ENCODE results near the gene TMEM120B. TPM values are rescaled to one million over a fixed set of nuclear protein-coding genes. Genes with fewer than 3 reads are reported as not detected.
A peak's percentile ranks its signal among the peaks of the same experiment; 100 is the strongest.

The TMEM120B gene
- total RNA-seq, 2 experiments from 2014 or later, result 7.6 to 8.2 TPM

- Mint-ChIP-seq H3K4me1 (ENCODE audit: low read depth) (peaks cover 29% of the 10 kb centered on the region), H3K9me3 (ENCODE audit: insufficient read depth) (no peaks in the 10 kb centered on the region), H3K4me3 (peak overlapping the region; percentile 91), H3K36me3 (ENCODE audit: low read depth) (peaks cover 44% of the 10 kb centered on the region), H3K27me3 (ENCODE audit: low read depth) (no peaks in the 10 kb centered on the region), H3K27ac (peak overlapping the region; percentile 98)
- CTCF ChIA-PET, result interaction anchor here (1.0 to 26.5 kb wide), 9 partner anchors 5 to 132 kb away, joined by 3 to 956 read pairs (median 7); partner anchors contain the start of genes PSMD9, RHOF, SETD1B and TMEM120B
- ATAC-seq (peak; percentile 12), DNase-seq (peak; percentile 79)
- POLR2A ChIA-PET, result interaction anchor here (0.6 to 26.9 kb wide), 9 partner anchors 4 to 473 kb away, joined by 3 to 543 read pairs (median 4); partner anchors contain the start of genes ORAI1, RHOF, SETD1B and TMEM120B
Observed at GRCh38 chr12:121800694-121801594, 88.4 kb downstream of the TMEM120B start.

- peaks cover 33% of the 10 kb centered on the region for H3K4me1 Mint-ChIP-seq (ENCODE audit: low read depth)
- H3K36me3 Mint-ChIP-seq (ENCODE audit: low read depth), result peaks cover 50% of the 10 kb centered on the region
- no peaks in the 10 kb centered on the region for H3K9me3 Mint-ChIP-seq (ENCODE audit: insufficient read depth)
- H3K27me3 Mint-ChIP-seq (ENCODE audit: low read depth), result no peaks in the 10 kb centered on the region
- no peak for ATAC-seq
- H3K27ac Mint-ChIP-seq, result peak overlapping the region; percentile 98
- ChIA-PET CTCF (interaction anchor here (0.7 to 26.5 kb wide), 10 partner anchors 4 to 133 kb away, joined by 3 to 956 read pairs (median 6); partner anchors contain the start of genes PSMD9, RHOF, SETD1B and TMEM120B), POLR2A (interaction anchor here (0.6 to 26.9 kb wide), 9 partner anchors 4 to 280 kb away, joined by 3 to 543 read pairs (median 4); partner anchors contain the start of genes ORAI1, RHOF, SETD1B and TMEM120B)
- DNase-seq, result peak; percentile 58
- H3K4me3 Mint-ChIP-seq, result peak overlapping the region; percentile 91
Observed at GRCh38 chr12:121801595-121802484, 89.3 kb downstream of the TMEM120B start.

- Mint-ChIP-seq H3K27me3 (ENCODE audit: low read depth) (no peaks in the 10 kb centered on the region), H3K36me3 (ENCODE audit: low read depth) (peaks cover 52% of the 10 kb centered on the region), H3K9me3 (ENCODE audit: insufficient read depth) (no peaks in the 10 kb centered on the region), H3K4me1 (ENCODE audit: low read depth) (peaks cover 32% of the 10 kb centered on the region), H3K4me3 (peak overlapping the region; percentile 91), H3K27ac (peak overlapping the region; percentile 98)
- ATAC-seq (no peak), DNase-seq (no peak)
- CTCF ChIA-PET, result interaction anchor here (1.0 to 26.5 kb wide), 9 partner anchors 3 to 134 kb away, joined by 3 to 956 read pairs (median 7); partner anchors contain the start of genes PSMD9, RHOF, SETD1B and TMEM120B
- POLR2A ChIA-PET, result interaction anchor here (0.6 to 26.9 kb wide), 8 partner anchors 3 to 279 kb away, joined by 3 to 543 read pairs (median 6); partner anchors contain the start of genes RHOF, SETD1B and TMEM120B
Observed at GRCh38 chr12:121802485-121802842, 89.9 kb downstream of the TMEM120B start.

- Mint-ChIP-seq H3K27me3 (ENCODE audit: low read depth) (no peaks in the 10 kb centered on the region), H3K36me3 (ENCODE audit: low read depth) (peaks cover 47% of the 10 kb centered on the region), H3K4me1 (ENCODE audit: low read depth) (peaks cover 28% of the 10 kb centered on the region), H3K4me3 (peak overlapping the region; percentile 91), H3K27ac (peak overlapping the region; percentile 98), H3K9me3 (ENCODE audit: insufficient read depth) (no peaks in the 10 kb centered on the region)
- DNase-seq (peak; percentile 93), ATAC-seq (peak; percentile 61)
- POLR2A ChIA-PET, result interaction anchor here (0.5 to 26.9 kb wide), 9 partner anchors 2 to 851 kb away, joined by 3 to 543 read pairs (median 7); partner anchors contain the start of genes PSMD9, RHOF, SETD1B and TMEM120B
- CTCF ChIA-PET, result interaction anchor here (1.5 to 26.5 kb wide), 6 partner anchors 3 to 134 kb away, joined by 5 to 956 read pairs (median 8); partner anchors contain the start of genes PSMD9, RHOF, SETD1B and TMEM120B
Observed at GRCh38 chr12:121802843-121803698, 90.5 kb downstream of the TMEM120B start.

GRCh38 chr12:121803861-121804416, 91.4 kb downstream of the TMEM120B start, which contains the start of gene SETD1B:
Gene SETD1B, plus strand, starts transcription at chr12:121804009. Its CDS starts 729 bp downstream, at chr12:121804738.
- DNase-seq (peak; percentile 69), ATAC-seq (peak; percentile 3)
- Mint-ChIP-seq H3K36me3 (ENCODE audit: low read depth) (peaks cover 47% of the 10 kb centered on the region), H3K27ac (peak within 1 kb of the TSS; percentile 98), H3K4me1 (ENCODE audit: low read depth) (peaks cover 25% of the 10 kb centered on the region), H3K9me3 (ENCODE audit: insufficient read depth) (no peaks in the 10 kb centered on the region), H3K4me3 (peak within 1 kb of the TSS; percentile 96), H3K27me3 (ENCODE audit: low read depth) (no peaks in the 10 kb centered on the region)
- ChIA-PET POLR2A (interaction anchor here (0.6 to 26.9 kb wide), 3 partner anchors 1 to 765 kb away, joined by 3 to 543 read pairs (median 543); partner anchors contain the start of genes OASL, RHOF and SETD1B), CTCF (interaction anchor here (0.6 to 26.5 kb wide), 3 partner anchors 2 to 89 kb away, joined by 3 to 956 read pairs (median 956); partner anchors contain the start of genes RHOF and SETD1B)

- peak; percentile 64 for DNase-seq
- Mint-ChIP-seq H3K27me3 (ENCODE audit: low read depth) (no peaks in the 10 kb centered on the region), H3K4me1 (ENCODE audit: low read depth) (peaks cover 26% of the 10 kb centered on the region), H3K36me3 (ENCODE audit: low read depth) (peaks cover 48% of the 10 kb centered on the region), H3K4me3 (peak overlapping the region; percentile 96), H3K9me3 (ENCODE audit: insufficient read depth) (no peaks in the 10 kb centered on the region), H3K27ac (peak overlapping the region; percentile 94)
- no peak for ATAC-seq
- ChIA-PET POLR2A (interaction anchor here (0.6 to 17.0 kb wide), 2 partner anchors 14 to 766 kb away, joined by 3 to 543 read pairs; partner anchors contain the start of genes OASL, RHOF and SETD1B), CTCF (interaction anchor here (0.6 to 26.5 kb wide), 3 partner anchors 1 to 89 kb away, joined by 3 to 956 read pairs (median 956); partner anchors contain the start of genes RHOF and SETD1B)
Observed at GRCh38 chr12:121804417-121805111, 92.0 kb downstream of the TMEM120B start.

- no peak for ATAC-seq
- peaks cover 30% of the 10 kb centered on the region for H3K4me1 Mint-ChIP-seq (ENCODE audit: low read depth)
- ChIA-PET POLR2A (interaction anchor here (17.0 kb wide), 1 partner anchor 15 kb away, joined by 543 read pairs; the partner anchor contains the start of genes RHOF and SETD1B), CTCF (interaction anchor here (1.4 to 16.5 kb wide), 2 partner anchors 14 to 32 kb away, joined by 4 to 956 read pairs; partner anchors contain the start of genes RHOF and SETD1B)
- H3K36me3 Mint-ChIP-seq (ENCODE audit: low read depth), result peaks cover 53% of the 10 kb centered on the region
- H3K9me3 Mint-ChIP-seq (ENCODE audit: insufficient read depth), result no peaks in the 10 kb centered on the region
- DNase-seq, result peak; percentile 38
- H3K4me3 Mint-ChIP-seq, result peak overlapping the region; percentile 96
- no peaks in the 10 kb centered on the region for H3K27me3 Mint-ChIP-seq (ENCODE audit: low read depth)
- H3K27ac Mint-ChIP-seq, result peak overlapping the region; percentile 94
Observed at GRCh38 chr12:121805171-121806008, 92.8 kb downstream of the TMEM120B start.

GRCh38 chr12:121806009-121806545, 93.5 kb downstream of the TMEM120B start:
- Mint-ChIP-seq H3K4me1 (ENCODE audit: low read depth) (peaks cover 37% of the 10 kb centered on the region), H3K27ac (peak overlapping the region; percentile 84), H3K4me3 (peak overlapping the region; percentile 96), H3K9me3 (ENCODE audit: insufficient read depth) (no peaks in the 10 kb centered on the region), H3K36me3 (ENCODE audit: low read depth) (peaks cover 56% of the 10 kb centered on the region), H3K27me3 (ENCODE audit: low read depth) (no peaks in the 10 kb centered on the region)
- POLR2A ChIA-PET, result interaction anchor here (0.7 to 17.0 kb wide), 2 partner anchors 11 to 16 kb away, joined by 3 to 543 read pairs; partner anchors contain the start of genes RHOF and SETD1B
- peak; percentile 43 for DNase-seq
- CTCF ChIA-PET, result interaction anchor here (1.4 to 16.5 kb wide), 2 partner anchors 15 to 31 kb away, joined by 4 to 956 read pairs; partner anchors contain the start of genes RHOF and SETD1B
- peak; percentile 9 for ATAC-seq
